CD4-positive, alpha-beta memory T cell (primary cell): ENCODE results near the gene FNDC3B. TPM values are rescaled to one million over a fixed set of nuclear protein-coding genes. Genes with fewer than 3 reads are reported as not detected.

Experiments
- CTCF ChIA-PET: fragments of 350-600 bp; sonication (Branson Sonifier 250); formaldehyde crosslinking; loops from one replicate; lab custom pipeline; 2021; ENCODE audit warnings: inconsistent platforms; ENCODE audit not compliant: partially characterized antibody; lab: Charles Lee
- POLR2A ChIA-PET: fragments of 350-600 bp; sonication (Branson Sonifier 250); formaldehyde crosslinking; loops from one replicate; lab custom pipeline; 2021; ENCODE audit not compliant: partially characterized antibody; lab: Charles Lee
- DNase-seq, 5 donors: peaks; one replicate each; pipeline versions ENCODE4 v3.0.0 to v3.0.0-alpha.2; 2020 to 2022; ENCODE audit warnings: mixed read lengths in 1 of 5
- H3K27ac ChIP-seq: one replicate; pipeline ENCODE4 v1.7.0; 2013; ENCODE audit warnings: low read depth, low read length
- H3K27me3 ChIP-seq: 2 replicates; pipeline ENCODE4 v1.7.0; 2013; ENCODE audit warnings: mild to moderate bottlenecking, low read length, moderate library complexity; ENCODE audit not compliant: insufficient read depth
- H3K36me3 ChIP-seq: 2 replicates; pipeline ENCODE4 v1.7.0; 2013; ENCODE audit warnings: mild to moderate bottlenecking, low read length, moderate library complexity; ENCODE audit not compliant: insufficient read depth
- H3K4me1 ChIP-seq: 2 replicates; pipeline ENCODE4 v1.7.0; 2013; ENCODE audit warnings: mild to moderate bottlenecking, low read length, moderate library complexity; ENCODE audit not compliant: insufficient read depth
- H3K4me3 ChIP-seq, 2 donors: one replicate each; pipeline ENCODE4 v1.7.0; 2013; ENCODE audit warnings: low read length in 2 of 2, mild to moderate bottlenecking in 1 of 2
- H3K9me3 ChIP-seq, 2 donors: one replicate each; pipeline ENCODE4 v1.7.0; 2013; ENCODE audit warnings: low read length in 2 of 2, control low read depth in 1 of 2; ENCODE audit not compliant: control insufficient read depth in 1 of 2
- H3K27ac Mint-ChIP-seq, 7 donors: one replicate each; pipeline ENCODE4 v1.8.0; 2020 to 2021; ENCODE audit warnings: mixed read lengths in 7 of 7, mild to moderate bottlenecking in 6 of 7, inconsistent platforms in 3 of 7, moderate library complexity in 3 of 7
- H3K27me3 Mint-ChIP-seq, 2 donors: one replicate each; pipeline ENCODE4 v1.8.0; 2020 to 2021; ENCODE audit warnings: mixed read lengths in 2 of 2
- H3K36me3 Mint-ChIP-seq, 2 donors: one replicate each; pipeline ENCODE4 v1.8.0; 2020 to 2021; ENCODE audit warnings: mixed read lengths in 2 of 2, inconsistent platforms in 1 of 2, mild to moderate bottlenecking in 1 of 2
- H3K4me1 Mint-ChIP-seq, 4 donors: one replicate each; pipeline ENCODE4 v1.8.0; 2020 to 2021; ENCODE audit warnings: mixed read lengths in 4 of 4, mild to moderate bottlenecking in 1 of 4
- H3K4me3 Mint-ChIP-seq, 8 donors: one replicate each; pipeline ENCODE4 v1.8.0; 2020 to 2021; ENCODE audit warnings: mixed read lengths in 8 of 8, mild to moderate bottlenecking in 7 of 8, moderate library complexity in 6 of 8, inconsistent platforms in 3 of 8
- H3K9me3 Mint-ChIP-seq, 8 donors: one replicate each; pipeline ENCODE4 v1.8.0; 2020 to 2021; ENCODE audit warnings: mixed read lengths in 8 of 8, mild to moderate bottlenecking in 5 of 8, inconsistent platforms in 3 of 8, moderate library complexity in 1 of 8
- intact Hi-C: fragments of 100-400 bp; cut with micrococcal nuclease; formaldehyde crosslinking; loops from one replicate; pipeline ENCODE4 v1.15.1; 2023
- polyA plus RNA-seq, 2 donors: library from polyadenylated mRNA; unstranded; fragments of 300-500 nt; fragmentation: Illumina TruSeq; gene quantifications; one replicate each; pipeline ENCODE4 v1.2.3, GENCODE V29; 2021
- total RNA-seq, 2 experiments: library from RNA; stranded (reverse); gene quantifications; one replicate each; pipeline ENCODE4 v1.2.3, GENCODE V29; 2021

The FNDC3B gene
- total and polyA plus RNA-seq, 4 experiments from 2014 or later, result 10.9 to 18.2 (median 14.8) TPM

DNA sequence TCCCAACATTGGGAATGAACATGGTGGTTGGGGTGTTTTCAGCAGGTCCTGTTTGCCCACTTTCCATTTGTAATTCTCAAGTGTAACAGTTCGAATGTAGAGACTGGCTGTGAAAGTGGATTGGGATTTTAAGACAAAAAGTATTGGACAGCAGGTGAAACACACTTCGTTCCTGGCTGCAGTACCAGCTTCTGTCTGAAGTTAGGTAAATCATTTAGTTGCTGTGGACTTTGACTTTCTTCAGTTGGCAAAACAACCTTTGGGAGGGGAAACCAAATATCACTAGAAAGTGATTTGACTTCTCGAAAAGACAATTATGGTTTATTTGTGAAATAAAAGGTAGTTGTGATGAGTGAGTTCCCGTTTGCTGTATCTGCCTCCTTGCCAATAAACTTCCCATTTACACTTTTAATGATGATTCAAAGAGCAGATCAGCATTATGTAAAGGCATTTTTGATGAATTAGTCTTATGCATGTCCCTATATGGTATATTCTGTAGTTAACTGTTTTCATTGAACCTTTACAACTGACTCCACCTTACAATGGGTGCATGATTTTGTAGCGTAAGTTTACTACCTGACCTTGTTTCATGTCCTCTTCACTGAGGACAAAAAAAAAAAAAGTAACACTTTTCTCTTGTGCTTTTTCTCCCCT lies 34.0 kb downstream of the FNDC3B start:
- intact Hi-C loops, result no loop called here
- Mint-ChIP-seq H3K36me3 (peaks cover 3 to 19% of the 10 kb centered on the region in 2 donors), H3K9me3 (no peaks in the 10 kb centered on the region), H3K4me1 (peaks cover 0 to 11% (median 5%) of the 10 kb centered on the region in 4 donors), H3K4me3 (no peak overlapping the region), H3K27me3 (no peaks in the 10 kb centered on the region), H3K27ac (no peak overlapping the region)
- no peak overlapping the region for H3K27ac ChIP-seq
- POLR2A ChIA-PET, result no interaction called here
- no peak for DNase-seq
- H3K36me3 ChIP-seq, result no peaks in the 10 kb centered on the region
- H3K9me3 ChIP-seq, result no peaks in the 10 kb centered on the region
- CTCF ChIA-PET, result no interaction called here
- no peak overlapping the region for H3K4me3 ChIP-seq
- H3K4me1 ChIP-seq, result no peaks in the 10 kb centered on the region
- no peaks in the 10 kb centered on the region for H3K27me3 ChIP-seq

DNA sequence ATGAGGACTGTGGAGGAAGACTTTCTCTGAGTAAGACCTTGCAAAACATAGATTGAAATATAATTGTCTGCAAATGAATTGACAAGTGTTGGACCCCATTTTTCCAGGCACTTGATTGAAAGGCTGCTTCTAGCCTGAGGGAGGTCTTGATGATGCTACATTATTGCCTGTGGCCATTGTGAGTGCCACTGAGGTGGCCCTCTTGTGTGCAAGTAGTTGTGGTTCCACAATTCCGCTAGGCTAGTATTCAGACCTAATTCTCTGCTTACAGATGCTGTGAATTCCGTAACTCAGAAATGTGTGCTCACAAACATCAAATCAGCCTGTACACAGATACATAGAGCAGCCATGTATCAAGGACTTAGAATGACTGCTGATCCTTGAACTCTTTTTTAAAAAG lies 34.7 kb downstream of the FNDC3B start:
- no peaks in the 10 kb centered on the region for H3K27me3 Mint-ChIP-seq

DNA sequence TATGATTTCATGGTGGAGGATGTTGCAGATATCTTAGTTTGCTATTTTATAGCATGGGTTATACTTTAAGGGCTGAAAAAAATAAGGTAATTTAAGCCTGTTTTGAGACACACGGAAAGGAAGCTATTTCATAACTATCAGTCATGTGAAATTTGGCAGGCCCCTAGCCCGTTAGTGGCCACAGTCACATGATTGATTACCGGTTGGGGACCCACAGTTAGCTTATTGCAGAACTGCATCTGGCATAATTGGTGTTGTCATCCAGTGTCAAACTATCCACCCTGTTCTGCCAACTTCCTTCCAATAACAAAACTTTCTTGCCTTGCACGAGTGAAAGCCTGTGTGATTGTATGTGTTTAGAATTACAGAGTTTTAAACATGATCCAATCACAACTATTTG lies 35.2 kb downstream of the FNDC3B start:
- Histone ChIP-seq H3K27ac (no peak overlapping the region), H3K4me1 (no peaks in the 10 kb centered on the region), H3K36me3 (no peaks in the 10 kb centered on the region), H3K27me3 (no peaks in the 10 kb centered on the region), H3K9me3 (no peaks in the 10 kb centered on the region), H3K4me3 (no peak overlapping the region)
- Mint-ChIP-seq H3K27ac (no peak overlapping the region), H3K4me1 (peaks cover 4 to 11% (median 8%) of the 10 kb centered on the region in 4 donors), H3K36me3 (peaks cover 6 to 16% of the 10 kb centered on the region in 2 donors), H3K9me3 (no peaks in the 10 kb centered on the region), H3K27me3 (no peaks in the 10 kb centered on the region), H3K4me3 (no peak overlapping the region)
- DNase-seq, result no peak
- intact Hi-C loops, result no loop called here
- ChIA-PET POLR2A (no interaction called here), CTCF (no interaction called here)

More for the DNA sequence above, 34.7 kb downstream of the FNDC3B start:
- intact Hi-C loops, result no loop called here
- ChIA-PET CTCF (no interaction called here), POLR2A (no interaction called here)
- no peak overlapping the region for H3K27ac Mint-ChIP-seq
- Histone ChIP-seq H3K4me3 (no peak overlapping the region), H3K27ac (no peak overlapping the region), H3K36me3 (no peaks in the 10 kb centered on the region), H3K4me1 (no peaks in the 10 kb centered on the region), H3K9me3 (no peaks in the 10 kb centered on the region), H3K27me3 (no peaks in the 10 kb centered on the region)
- no peaks in the 10 kb centered on the region for H3K9me3 Mint-ChIP-seq
- H3K4me1 Mint-ChIP-seq, result peaks cover 3 to 11% (median 5%) of the 10 kb centered on the region in 4 donors
- H3K4me3 Mint-ChIP-seq, result no peak overlapping the region
- H3K36me3 Mint-ChIP-seq, result peaks cover 6 to 16% of the 10 kb centered on the region in 2 donors
- no peak for DNase-seq

DNA sequence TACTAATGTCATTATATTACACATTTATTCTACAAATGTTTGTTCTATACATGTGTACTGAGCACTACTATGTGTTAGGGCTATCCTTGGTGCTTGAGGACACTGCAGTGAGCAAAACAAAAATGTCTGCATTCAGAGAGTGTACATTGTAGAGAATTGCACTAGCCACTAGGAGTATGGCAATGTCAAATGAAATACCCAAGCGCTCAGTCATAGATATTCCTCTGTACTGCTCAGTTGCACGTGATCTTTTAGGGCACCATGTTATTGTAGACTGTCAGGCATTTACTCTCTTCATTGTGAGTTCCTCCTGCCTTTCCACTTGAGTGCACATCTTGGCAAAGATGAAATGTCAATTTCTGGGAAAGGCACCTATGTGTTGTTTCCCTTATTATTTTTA lies 36.8 kb downstream of the FNDC3B start:
- Histone ChIP-seq H3K27me3 (no peaks in the 10 kb centered on the region), H3K4me3 (no peak overlapping the region), H3K9me3 (no peaks in the 10 kb centered on the region), H3K4me1 (no peaks in the 10 kb centered on the region), H3K36me3 (no peaks in the 10 kb centered on the region), H3K27ac (no peak overlapping the region)
- Mint-ChIP-seq H3K27ac (peak overlapping the region in 1 of 7 donors; percentile 41), H3K9me3 (no peaks in the 10 kb centered on the region), H3K36me3 (peaks cover 3 to 12% of the 10 kb centered on the region in 2 donors), H3K4me1 (peaks cover 4 to 12% (median 5%) of the 10 kb centered on the region in 4 donors), H3K27me3 (no peaks in the 10 kb centered on the region), H3K4me3 (no peak overlapping the region)
- CTCF ChIA-PET, result no interaction called here
- POLR2A ChIA-PET, result no interaction called here
- intact Hi-C loops, result no loop called here
- DNase-seq, result no peak

DNA sequence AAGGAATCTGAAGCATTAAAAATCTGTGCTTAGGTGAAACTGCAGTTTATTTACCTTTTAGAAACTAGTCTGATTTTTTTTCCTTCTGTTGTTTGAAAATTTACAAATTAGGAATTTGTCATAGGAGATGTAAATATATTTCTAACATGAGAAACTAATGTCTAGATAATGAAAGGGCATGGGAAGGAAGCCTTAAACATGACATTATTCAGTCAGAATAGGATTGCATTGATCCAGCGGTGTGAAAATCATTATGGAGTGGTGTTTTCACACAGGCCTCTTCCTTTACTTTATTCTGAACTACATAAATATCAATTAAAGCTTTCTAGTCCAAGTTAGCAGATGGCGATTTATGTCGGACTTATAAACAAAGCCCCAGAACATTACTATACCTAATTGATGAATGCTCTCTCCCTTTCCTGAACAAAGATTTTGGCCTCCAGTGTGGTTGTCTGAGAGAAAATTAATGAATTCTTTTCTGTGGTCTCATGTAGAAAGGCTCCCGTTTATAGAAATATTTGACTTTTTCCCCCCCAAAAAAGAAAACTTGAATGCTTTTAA lies 37.9 kb downstream of the FNDC3B start:
- Mint-ChIP-seq H3K27me3 (no peaks in the 10 kb centered on the region), H3K36me3 (peaks cover 3 to 11% of the 10 kb centered on the region in 2 donors), H3K4me1 (peaks cover 4 to 12% (median 5%) of the 10 kb centered on the region in 4 donors), H3K9me3 (no peaks in the 10 kb centered on the region), H3K4me3 (no peak overlapping the region), H3K27ac (no peak overlapping the region)
- intact Hi-C loops, result no loop called here
- no peak overlapping the region for H3K27ac ChIP-seq
- no peaks in the 10 kb centered on the region for H3K36me3 ChIP-seq
- H3K4me1 ChIP-seq, result no peaks in the 10 kb centered on the region
- H3K9me3 ChIP-seq, result no peaks in the 10 kb centered on the region
- H3K4me3 ChIP-seq, result no peak overlapping the region
- no peak for DNase-seq
- H3K27me3 ChIP-seq, result no peaks in the 10 kb centered on the region
- ChIA-PET CTCF (no interaction called here), POLR2A (no interaction called here)

DNA sequence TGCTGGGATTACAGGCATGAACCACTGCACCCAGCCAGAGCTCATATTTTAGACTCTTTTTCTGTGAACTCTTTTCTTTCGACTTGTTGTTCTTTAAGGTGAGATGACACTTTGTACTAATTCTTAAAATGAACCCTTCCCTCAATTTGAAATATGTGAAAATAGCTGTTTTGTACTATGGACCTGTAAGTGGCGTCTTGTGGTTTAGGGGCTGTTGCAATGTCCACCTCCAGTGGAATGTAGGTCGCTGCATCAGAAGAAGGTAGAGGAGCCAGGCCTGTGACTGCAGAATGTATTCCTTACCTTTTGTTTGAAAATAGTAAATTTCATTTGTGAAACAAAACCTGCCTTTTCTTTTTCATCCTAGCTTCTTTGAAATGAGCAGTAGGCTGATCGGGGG lies 38.9 kb downstream of the FNDC3B start:
- no peaks in the 10 kb centered on the region for H3K9me3 Mint-ChIP-seq
- H3K36me3 ChIP-seq, result no peaks in the 10 kb centered on the region
- ChIA-PET POLR2A (no interaction called here), CTCF (interaction anchor here (1.7 kb wide), 1 partner anchor 254 kb away, joined by 3 read pairs; no protein-coding TSS in a partner anchor)
- peaks cover 6 to 15% of the 10 kb centered on the region in 2 donors for H3K36me3 Mint-ChIP-seq
- no peaks in the 10 kb centered on the region for H3K27me3 Mint-ChIP-seq
- H3K27me3 ChIP-seq, result no peaks in the 10 kb centered on the region
- H3K4me3 ChIP-seq, result no peak overlapping the region
- no peak overlapping the region for H3K27ac ChIP-seq
- no peaks in the 10 kb centered on the region for H3K4me1 ChIP-seq
- no peaks in the 10 kb centered on the region for H3K9me3 ChIP-seq
- H3K27ac Mint-ChIP-seq, result no peak overlapping the region
- DNase-seq, result no peak
- no peak overlapping the region for H3K4me3 Mint-ChIP-seq
- peaks cover 6 to 19% (median 8%) of the 10 kb centered on the region in 4 donors for H3K4me1 Mint-ChIP-seq
- intact Hi-C loops, result no loop called here

DNA sequence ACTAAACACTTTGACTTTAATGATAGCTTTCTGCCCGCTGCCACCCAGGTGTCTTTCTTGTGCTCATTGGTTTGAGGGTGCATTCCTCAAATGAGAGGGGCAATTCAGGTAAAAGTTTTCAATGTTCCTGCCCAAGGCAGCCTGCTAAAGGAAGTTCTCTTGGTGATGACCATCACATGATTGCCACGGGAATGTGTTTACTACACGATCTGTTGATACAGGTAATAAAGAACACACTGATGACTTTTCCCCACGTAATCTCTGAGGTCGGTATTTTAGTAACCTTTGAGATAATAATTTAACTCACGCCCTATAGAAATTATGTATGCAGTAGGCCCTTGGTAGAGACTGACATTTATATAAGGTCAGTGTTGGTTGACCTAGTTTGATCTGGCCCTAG lies 39.3 kb downstream of the FNDC3B start:
- H3K27me3 Mint-ChIP-seq, result no peaks in the 10 kb centered on the region
- no peak for DNase-seq
- ChIA-PET CTCF (interaction anchor here (1.7 kb wide), 1 partner anchor 254 kb away, joined by 3 read pairs; no protein-coding TSS in a partner anchor), POLR2A (no interaction called here)
- no peak overlapping the region for H3K27ac ChIP-seq
- H3K36me3 ChIP-seq, result no peaks in the 10 kb centered on the region
- H3K4me1 Mint-ChIP-seq, result peaks cover 8 to 22% (median 9%) of the 10 kb centered on the region in 4 donors
- H3K4me3 ChIP-seq, result no peak overlapping the region
- no peak overlapping the region for H3K27ac Mint-ChIP-seq
- no peaks in the 10 kb centered on the region for H3K9me3 Mint-ChIP-seq
- intact Hi-C loops, result no loop called here
- H3K4me3 Mint-ChIP-seq, result peak overlapping the region in 1 of 8 donors; percentile 18
- H3K36me3 Mint-ChIP-seq, result peaks cover 6 to 13% of the 10 kb centered on the region in 2 donors
- H3K9me3 ChIP-seq, result no peaks in the 10 kb centered on the region
- no peaks in the 10 kb centered on the region for H3K27me3 ChIP-seq
- no peaks in the 10 kb centered on the region for H3K4me1 ChIP-seq
